ENCODE data around the gene HOXA1. TPM values are rescaled to one million over a fixed set of nuclear protein-coding genes. Genes with fewer than 3 reads are reported as not detected.
A peak's percentile ranks its signal among the peaks of the same experiment; 100 is the strongest.

HOXA1 gene
- total RNA-seq, 1 experiment from 2014 or later = 5.9 TPM

DNA sequence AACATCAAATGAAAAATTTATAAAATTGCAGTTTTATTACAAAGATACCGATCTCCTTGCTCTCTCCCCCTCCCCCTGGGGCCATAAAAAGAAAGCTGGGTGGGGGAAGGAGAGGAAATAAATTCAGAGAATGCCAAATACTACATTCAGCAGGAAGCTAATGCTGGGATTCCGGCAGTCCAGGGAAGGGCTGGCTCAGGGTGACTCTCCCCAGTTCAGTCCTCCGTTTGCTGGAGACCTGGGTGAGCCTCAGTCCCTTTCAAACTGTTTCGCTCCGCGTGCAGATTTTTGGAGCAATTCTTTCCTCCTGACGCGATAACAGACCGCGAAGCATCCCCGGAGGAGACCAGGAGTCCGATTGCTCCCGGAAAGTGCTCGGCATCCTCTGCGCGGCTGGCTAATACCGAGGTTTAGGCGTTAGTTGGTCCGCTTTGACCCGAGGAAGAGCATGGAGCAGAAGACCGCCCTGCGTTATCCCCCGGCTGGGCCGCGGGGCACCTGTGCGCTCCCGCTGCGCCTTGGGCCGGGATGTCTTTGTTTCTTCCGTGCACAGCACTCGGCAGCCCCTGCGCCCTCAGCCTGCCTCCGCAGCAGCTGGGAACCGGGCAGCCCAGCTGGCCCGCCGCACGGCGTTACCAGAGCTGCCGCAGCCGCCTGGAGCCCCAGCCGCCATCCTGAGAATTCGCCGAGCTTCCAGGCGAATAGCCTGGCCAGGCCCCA, 10.5 kb upstream of the HOXA1 start:
- peak; percentile 71 for DNase-seq (ENCODE audit: low read depth)

DNA sequence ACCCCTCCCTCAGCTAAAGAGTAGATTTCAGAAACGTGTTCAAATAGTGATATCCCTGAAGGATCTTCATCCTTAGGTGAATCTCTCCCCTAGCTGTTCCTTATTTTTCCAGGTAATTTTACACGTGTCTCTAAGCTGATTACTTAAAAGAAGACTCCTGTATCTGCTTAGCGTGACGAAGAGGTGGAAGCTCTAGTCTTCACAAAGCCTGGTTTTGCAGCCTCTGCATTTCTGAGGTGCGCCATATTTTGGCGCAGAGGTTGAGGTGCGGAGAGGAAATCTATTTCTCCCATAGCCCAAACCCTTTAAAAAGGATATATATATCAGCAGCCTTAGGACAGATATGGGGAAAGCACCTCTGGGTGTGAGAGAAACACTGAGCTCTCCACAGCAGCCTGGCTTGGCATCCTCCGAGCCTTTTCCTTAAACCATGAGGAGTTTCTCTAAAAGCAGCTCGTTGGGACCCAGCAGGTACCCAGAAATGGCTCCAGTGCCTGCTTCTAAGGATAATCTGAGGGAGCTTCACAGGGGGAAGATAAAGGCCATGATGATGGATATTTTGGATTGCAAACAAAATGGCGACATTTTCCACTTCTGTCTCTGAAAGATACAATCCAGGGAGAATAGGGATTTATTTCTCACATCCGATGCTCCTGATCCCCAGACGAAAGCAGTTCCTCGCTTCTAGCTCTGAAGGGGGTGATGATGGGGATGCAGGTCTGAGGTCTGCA, 9.7 kb upstream of the HOXA1 start:
- no peak for DNase-seq (ENCODE audit: low read depth)

DNA sequence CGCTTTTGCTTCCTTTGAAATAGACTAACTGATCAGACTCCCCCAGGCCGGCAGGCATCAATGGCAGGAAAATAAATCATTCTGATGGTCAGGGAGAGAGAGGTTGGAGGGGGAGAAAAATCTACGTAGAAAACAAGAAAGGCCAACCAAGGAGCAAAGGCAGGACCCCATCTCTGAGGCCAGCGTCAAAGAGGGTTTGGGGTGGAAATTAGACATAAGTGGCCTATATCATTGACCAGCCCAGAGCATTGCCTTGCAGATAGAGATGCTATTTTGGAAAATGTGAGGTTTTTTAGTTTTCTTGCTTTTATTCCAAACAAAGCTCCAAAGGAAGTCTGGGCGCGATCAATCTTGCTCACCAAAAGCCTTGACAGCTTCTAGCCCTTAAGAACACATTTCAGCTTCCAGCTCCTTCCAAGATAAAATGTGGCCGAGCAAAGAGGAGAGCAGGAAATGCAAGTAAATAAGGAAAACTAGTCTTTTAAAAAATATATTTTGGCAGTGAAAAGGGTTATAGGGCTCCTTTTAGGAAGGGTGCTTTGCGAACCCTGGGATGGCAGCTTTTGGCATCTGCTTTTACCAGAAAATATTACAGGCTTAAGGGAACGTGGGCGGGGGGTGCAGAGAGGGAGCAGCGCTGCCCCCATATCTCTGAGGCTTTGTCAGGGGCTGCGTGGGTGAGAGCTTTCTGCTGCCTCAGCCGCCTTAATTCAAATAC, 8.7 kb upstream of the HOXA1 start:
- no peak for DNase-seq (ENCODE audit: low read depth)

GRCh38 chr7:27103489-27104226, 7.9 kb upstream of the HOXA1 start:
- DNase-seq (ENCODE audit: low read depth) = no peak

- DNase-seq (ENCODE audit: low read depth) = no peak
Measured at GRCh38 chr7:27102581-27103442, 7.0 kb upstream of the HOXA1 start, which contains the start of gene HOXA2. HOXA2 (minus strand) TSS chr7:27102683; CDS start chr7:27102500, 183 bp downstream.

- no peak for DNase-seq (ENCODE audit: low read depth)
Measured at GRCh38 chr7:27101957-27102580, 6.3 kb upstream of the HOXA1 start.

GRCh38 chr7:27101171-27101956, 5.6 kb upstream of the HOXA1 start:
- no peak for DNase-seq (ENCODE audit: low read depth)

DNA sequence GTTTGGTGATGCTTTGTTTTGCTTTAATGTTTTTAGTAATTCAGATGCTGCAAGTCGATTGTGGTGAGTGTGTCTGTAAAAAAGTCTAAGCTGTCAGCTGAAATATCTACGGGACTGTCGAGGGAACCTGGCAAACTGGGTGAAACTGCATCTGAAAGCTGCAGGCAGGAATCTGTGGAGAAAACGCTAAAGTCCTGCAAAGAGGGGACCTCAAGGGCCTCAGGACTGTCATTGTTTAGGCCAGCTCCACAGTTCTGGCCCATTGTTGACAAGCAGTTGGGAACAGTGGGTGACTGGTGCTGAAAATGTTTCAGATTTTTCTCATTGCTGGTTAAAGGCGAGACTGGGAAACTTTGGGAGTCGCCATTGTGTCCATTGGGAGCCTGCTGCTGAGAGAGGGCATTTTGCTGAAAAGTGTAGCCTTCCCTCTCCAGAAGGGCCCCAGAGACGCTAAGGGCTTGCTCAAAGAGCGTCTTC, 4.9 kb upstream of the HOXA1 start:
- no peak for DNase-seq (ENCODE audit: low read depth)

- DNase-seq (ENCODE audit: low read depth) = no peak
Measured at GRCh38 chr7:27099453-27100370, 3.9 kb upstream of the HOXA1 start.

DNA sequence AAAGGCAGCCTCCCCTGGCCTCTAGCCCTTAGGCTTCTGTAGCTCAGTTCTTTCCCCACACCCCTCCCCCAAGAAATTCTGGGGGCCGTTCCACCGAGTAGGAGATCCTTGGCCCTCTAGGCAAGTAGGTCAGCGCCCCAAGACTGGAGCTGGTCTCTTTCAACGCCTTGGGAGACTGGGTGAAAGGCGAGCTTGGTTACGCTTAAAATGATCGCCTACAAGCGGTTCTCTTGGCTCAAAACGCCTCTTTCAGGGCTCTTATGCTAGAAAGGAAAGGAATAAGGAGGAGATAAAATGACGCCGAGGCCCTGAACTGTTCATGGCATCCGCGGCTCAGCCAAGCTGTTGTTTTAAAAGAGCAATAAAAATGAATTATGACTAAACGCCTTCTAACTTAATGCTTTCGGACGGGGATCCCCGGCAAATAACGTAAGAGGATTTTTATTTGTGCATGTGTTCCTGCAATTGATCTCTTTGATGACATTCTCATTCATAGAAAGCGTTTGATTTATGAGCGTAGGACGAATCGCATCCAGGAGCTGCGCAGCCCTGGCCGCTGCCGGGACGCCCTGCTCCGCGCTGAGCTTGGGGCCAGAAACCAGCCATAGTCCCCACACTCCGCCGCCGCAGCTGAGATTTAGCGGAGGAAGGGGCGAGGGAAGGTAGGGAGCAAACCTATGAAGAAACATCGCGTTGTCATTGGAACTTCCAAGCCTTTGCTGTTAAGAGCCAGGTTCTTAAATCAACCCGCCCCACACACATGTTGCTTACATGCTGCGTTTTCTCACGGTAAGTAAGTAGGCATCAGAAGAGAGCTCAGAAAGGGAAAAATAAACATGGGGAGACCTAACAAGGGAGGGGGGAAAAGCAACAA, 3.0 kb upstream of the HOXA1 start:
- DNase-seq (ENCODE audit: low read depth) = no peak

DNA sequence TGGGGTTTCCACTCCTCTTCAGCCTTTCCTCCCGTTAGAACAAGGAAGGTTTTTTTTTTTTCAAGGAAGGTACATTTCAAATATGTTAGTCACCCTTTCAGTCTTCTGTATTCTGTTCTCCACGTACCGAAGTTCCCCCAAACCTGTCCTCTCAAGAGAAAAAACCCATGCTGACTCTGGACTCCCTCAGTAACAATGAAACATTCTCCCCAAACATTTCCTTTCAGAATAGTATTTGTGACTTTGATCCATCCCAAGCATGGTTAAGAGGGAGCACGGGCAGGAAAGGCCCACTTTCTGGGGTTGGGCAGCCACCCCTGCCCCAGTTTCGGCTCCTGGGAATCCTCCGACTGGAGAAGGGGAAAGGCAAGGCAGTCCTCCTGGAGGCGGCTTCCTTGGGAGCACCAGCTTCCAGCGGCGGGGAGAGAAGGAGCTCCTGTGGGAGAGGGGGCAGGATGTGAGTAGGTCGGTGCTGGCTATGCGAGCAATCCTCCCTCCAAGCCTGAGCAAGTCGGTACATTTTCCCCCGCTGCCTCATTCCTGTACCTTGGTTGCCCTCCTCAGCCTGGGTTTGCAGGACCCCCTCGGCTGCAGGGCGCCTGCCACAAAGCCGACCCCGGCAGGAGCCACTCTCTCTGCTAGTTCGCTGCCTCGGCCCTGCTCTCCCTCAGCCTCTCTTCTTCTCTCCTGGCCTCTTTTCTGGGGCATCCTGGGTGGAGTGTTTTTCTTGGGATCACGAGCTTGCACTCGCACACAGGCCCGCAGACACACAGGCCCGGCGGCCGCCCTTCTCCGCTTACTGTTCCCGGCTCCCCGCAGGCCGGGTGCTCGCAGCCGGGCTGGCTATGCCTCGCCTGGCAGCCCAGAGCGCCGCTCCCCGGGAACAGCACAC, 2.1 kb upstream of the HOXA1 start:
- DNase-seq (ENCODE audit: low read depth) = peak; percentile 60

DNA sequence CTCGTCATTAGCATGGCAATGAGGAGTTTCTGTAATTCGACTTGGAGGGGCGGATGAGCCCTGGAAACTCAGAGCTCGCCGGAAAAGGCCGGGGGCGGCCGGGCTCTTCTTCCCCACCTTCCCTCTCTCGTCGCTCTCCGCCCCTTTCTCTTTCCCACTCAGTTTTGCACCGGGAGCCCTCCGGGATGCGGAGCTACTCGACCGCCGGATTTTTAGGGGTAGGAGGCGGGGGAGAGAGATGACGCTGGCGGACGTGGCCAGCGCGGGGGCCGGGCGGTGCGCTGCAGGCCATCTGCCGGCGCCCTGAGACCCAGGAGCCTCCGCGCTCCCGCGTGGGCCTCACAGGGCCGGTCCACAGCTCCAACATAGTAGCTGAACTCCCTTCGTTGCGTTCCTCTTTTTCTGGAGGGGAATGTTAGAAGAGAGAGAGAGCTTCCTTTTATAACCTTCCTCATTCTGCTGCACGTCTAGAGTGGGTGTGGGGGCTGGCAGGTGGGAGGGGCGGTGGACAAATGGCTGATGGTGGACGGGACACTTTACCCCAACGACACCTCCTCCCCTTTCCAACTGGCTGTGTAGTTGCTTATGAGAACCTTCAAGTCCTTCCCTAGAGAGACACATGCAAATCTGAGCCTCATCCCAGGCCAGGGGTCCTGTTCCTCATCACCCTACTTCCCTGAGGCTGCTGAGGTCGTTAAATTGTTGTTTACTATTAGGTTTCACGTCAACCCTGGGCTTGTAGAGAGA, 1.1 kb upstream of the HOXA1 start:
- peak; percentile 60 for DNase-seq (ENCODE audit: low read depth)

DNA sequence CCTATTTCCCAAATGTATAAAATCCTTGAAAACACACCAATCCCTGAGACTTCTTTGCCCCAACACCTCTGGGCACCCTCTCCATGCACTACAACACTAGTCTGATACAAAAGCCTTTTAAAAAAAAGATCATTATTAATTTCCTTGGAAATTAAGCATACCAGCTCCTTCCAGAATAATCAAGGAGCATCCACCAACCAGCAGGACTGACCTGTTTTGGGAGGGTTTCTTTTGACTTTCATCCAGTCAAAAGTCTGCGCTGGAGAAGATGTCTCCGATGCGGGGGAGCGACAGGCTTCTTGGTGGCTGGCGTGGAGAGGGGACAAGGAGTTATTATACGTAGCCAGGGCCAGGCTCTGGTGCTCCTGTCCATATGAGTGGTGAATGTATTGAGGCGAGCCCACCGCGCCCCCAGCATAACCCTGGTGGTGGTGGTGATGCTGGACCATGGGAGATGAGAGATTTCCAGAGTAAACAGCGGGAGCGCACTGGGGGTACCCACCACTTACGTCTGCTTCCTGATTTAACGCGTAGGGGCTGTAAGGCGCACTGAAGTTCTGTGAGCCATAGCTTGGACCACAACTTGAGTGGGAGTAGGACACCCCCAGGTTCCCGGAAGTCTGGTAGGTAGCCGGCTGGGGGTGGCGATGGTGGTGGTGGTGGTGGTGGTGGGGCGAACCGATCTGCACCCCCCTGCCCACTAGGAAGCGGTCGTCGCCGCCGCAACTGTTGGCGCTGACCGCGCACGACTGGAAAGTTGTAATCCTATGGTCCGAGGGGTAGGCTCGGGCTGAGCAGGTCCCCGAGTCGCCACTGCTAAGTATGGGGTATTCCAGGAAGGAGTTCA, 527 bp downstream of the HOXA1 start:
- DNase-seq (ENCODE audit: low read depth) = no peak

GRCh38 chr7:27094304-27095049, 1.3 kb downstream of the HOXA1 start:
- DNase-seq (ENCODE audit: low read depth) = no peak

Measured in LHCN-M2 (cell line).